ENCODE results near the gene POU3F3. TPM values are rescaled to one million over a fixed set of nuclear protein-coding genes. Genes with fewer than 3 reads are reported as not detected.

The POU3F3 gene
- polyA plus RNA-seq, 1 donor (not counting 4 experiments of a cell fraction or from before 2014, with no cell fraction given): not detected

DNA sequence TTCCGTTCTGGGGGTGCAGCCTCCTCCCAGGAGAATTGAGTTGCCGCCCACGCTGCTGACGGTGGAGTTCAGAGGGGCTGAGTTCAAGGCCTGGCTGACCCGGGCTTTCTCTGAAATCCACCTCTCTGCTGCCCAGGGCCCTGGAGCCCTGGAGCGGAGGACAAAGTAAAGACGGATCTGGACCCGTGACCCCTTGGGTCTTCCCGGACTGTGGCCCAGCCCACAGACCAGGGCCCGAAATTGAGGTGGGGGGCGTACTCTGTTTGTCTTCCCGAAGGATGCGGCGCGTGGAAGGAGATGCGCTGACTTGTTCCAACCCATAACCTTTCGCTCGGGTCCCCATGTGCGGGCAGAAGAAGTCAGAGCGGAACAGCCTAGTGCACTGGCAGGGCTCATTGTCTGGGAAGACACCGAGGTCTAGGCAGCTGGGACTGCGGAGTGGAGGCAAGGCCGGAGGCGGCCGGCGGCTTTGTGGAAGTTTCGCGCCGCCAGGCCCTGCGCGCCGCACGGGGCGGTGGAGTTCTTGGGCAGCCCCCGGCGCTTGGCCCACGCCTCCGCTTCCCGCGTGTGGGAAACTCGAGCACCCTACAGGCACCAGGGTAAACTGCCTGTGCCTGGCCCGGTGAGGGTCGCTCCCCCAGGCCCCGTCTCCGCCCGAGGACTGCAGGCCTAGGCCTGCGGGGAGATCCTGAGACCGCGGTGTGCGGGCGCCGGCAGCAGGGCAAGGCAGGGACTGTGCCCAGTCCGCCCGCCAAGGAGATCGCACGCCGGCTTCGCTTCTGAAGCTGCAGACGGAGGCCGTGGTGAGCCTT, 9.8 kb downstream of the POU3F3 start:
- Histone ChIP-seq H3K27ac (ENCODE audit: control insufficient read depth, insufficient read depth, low read length) (no peak overlapping the region), H3K27me3 (ENCODE audit: control insufficient read depth, extremely low read depth, insufficient read depth, low read length) (peaks cover 88% of the 10 kb centered on the region), H3K4me3 (ENCODE audit: control insufficient read depth in 2 of 3, extremely low read depth in 1 of 3, insufficient read depth in 2 of 3, low read depth in 1 of 3, low read length in 3 of 3) (no peak overlapping the region), H3K4me2 (ENCODE audit: control insufficient read depth, extremely low read depth, insufficient read depth, low read depth, low read length) (no peak overlapping the region), H3K79me2 (ENCODE audit: control insufficient read depth, insufficient read depth, low read length) (no peaks in the 10 kb centered on the region), H3K9me1 (ENCODE audit: control insufficient read depth, extremely low read depth, insufficient read depth, low read length) (no peaks in the 10 kb centered on the region), H3K4me1 (ENCODE audit: control insufficient read depth, extremely low read depth, insufficient read depth, low read length) (no peaks in the 10 kb centered on the region), H2AFZ (ENCODE audit: control insufficient read depth, low read length) (no peak overlapping the region), H3K9ac (ENCODE audit: control insufficient read depth, extremely low read depth, insufficient read depth, low read length) (no peak overlapping the region), H4K20me1 (ENCODE audit: control insufficient read depth, extremely low read depth, insufficient read depth, low read length) (no peaks in the 10 kb centered on the region), H3K36me3 (ENCODE audit: control insufficient read depth in 2 of 2, extremely low read depth in 1 of 2, insufficient read depth in 2 of 2, low read length in 2 of 2) (no peaks in the 10 kb centered on the region), H3K9me3 (ENCODE audit: control insufficient read depth, low read depth, low read length) (no peaks in the 10 kb centered on the region)
- no peak for TF ChIP-seq CTCF (optimal IDR thresholded peaks at IDR 0.05 in 1 of 3, IDR thresholded peaks at IDR 0.05 in 1 of 3, conservative IDR thresholded peaks at IDR 0.05 in 1 of 3; ENCODE audit: extremely low read depth in 1 of 3, insufficient read depth in 2 of 3, low read length in 3 of 3)
- TF ChIP-seq EZH2 (IDR thresholded peaks at IDR 0.05; ENCODE audit: low read length): peak; percentile 78
- FAIRE-seq (no peak), DNase-seq (ENCODE audit: low read depth, low spot score) (no peak)
- dilution Hi-C loops (cut with MboI; ENCODE audit: extremely low pct_ligation_motif_present, low sequenced_read_pairs): no loop called here

- Histone ChIP-seq H3K9me3 (ENCODE audit: control insufficient read depth, low read depth, low read length) (no peaks in the 10 kb centered on the region), H2AFZ (ENCODE audit: control insufficient read depth, low read length) (no peak overlapping the region), H3K27ac (ENCODE audit: control insufficient read depth, insufficient read depth, low read length) (no peak overlapping the region), H3K4me1 (ENCODE audit: control insufficient read depth, extremely low read depth, insufficient read depth, low read length) (no peaks in the 10 kb centered on the region), H3K79me2 (ENCODE audit: control insufficient read depth, insufficient read depth, low read length) (no peaks in the 10 kb centered on the region), H3K9me1 (ENCODE audit: control insufficient read depth, extremely low read depth, insufficient read depth, low read length) (no peaks in the 10 kb centered on the region), H4K20me1 (ENCODE audit: control insufficient read depth, extremely low read depth, insufficient read depth, low read length) (no peaks in the 10 kb centered on the region), H3K36me3 (ENCODE audit: control insufficient read depth in 2 of 2, extremely low read depth in 1 of 2, insufficient read depth in 2 of 2, low read length in 2 of 2) (no peaks in the 10 kb centered on the region), H3K4me2 (ENCODE audit: control insufficient read depth, extremely low read depth, insufficient read depth, low read depth, low read length) (no peak overlapping the region), H3K4me3 (ENCODE audit: control insufficient read depth in 2 of 3, extremely low read depth in 1 of 3, insufficient read depth in 2 of 3, low read depth in 1 of 3, low read length in 3 of 3) (no peak overlapping the region), H3K27me3 (ENCODE audit: control insufficient read depth, extremely low read depth, insufficient read depth, low read length) (peaks cover 94% of the 10 kb centered on the region), H3K9ac (ENCODE audit: control insufficient read depth, extremely low read depth, insufficient read depth, low read length) (no peak overlapping the region)
- DNase-seq (ENCODE audit: low read depth, low spot score) (no peak), FAIRE-seq (no peak)
- dilution Hi-C loops (cut with MboI; ENCODE audit: extremely low pct_ligation_motif_present, low sequenced_read_pairs): no loop called here
- TF ChIP-seq CTCF (optimal IDR thresholded peaks at IDR 0.05 in 1 of 3, IDR thresholded peaks at IDR 0.05 in 1 of 3, conservative IDR thresholded peaks at IDR 0.05 in 1 of 3; ENCODE audit: extremely low read depth in 1 of 3, insufficient read depth in 2 of 3, low read length in 3 of 3) (no peak), EZH2 (IDR thresholded peaks at IDR 0.05; ENCODE audit: low read length) (no peak)
Measured at GRCh38 chr2:104864280-104865095, 10.6 kb downstream of the POU3F3 start.

Measured in keratinocyte (primary cell).